Measurements from ENCODE around the gene PRX. TPM values are rescaled to one million over a fixed set of nuclear protein-coding genes. Genes with fewer than 3 reads are reported as not detected.
A peak's percentile ranks its signal among the peaks of the same experiment; 100 is the strongest.

The PRX gene
- total RNA-seq, 2 donors from 2014 or later: 3.3 to 6.4 TPM

DNA sequence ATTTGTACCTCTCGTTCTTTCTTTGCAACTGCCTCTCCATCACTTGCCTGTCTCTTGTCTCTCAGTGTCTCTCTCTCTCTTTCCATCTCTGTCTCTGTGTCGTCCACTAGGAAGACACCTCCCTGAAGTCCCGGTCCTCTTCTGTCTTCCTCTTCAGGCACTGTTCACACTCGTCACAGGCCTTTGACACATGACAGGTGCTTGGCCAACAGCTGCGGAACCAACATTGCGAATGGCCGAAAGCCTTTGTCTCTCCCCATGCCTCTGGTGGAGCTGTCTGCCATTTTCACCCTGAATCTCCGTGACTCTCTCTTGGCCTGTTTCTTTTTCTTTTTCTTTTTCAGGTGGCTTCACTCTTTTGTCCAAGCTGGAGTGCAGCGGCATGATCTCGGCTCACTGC lies 26.0 kb downstream of the PRX start:
- TF ChIP-seq, protein P1, sequence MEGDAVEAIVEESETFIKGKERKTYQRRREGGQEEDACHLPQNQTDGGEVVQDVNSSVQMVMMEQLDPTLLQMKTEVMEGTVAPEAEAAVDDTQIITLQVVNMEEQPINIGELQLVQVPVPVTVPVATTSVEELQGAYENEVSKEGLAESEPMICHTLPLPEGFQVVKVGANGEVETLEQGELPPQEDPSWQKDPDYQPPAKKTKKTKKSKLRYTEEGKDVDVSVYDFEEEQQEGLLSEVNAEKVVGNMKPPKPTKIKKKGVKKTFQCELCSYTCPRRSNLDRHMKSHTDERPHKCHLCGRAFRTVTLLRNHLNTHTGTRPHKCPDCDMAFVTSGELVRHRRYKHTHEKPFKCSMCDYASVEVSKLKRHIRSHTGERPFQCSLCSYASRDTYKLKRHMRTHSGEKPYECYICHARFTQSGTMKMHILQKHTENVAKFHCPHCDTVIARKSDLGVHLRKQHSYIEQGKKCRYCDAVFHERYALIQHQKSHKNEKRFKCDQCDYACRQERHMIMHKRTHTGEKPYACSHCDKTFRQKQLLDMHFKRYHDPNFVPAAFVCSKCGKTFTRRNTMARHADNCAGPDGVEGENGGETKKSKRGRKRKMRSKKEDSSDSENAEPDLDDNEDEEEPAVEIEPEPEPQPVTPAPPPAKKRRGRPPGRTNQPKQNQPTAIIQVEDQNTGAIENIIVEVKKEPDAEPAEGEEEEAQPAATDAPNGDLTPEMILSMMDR (conservative IDR thresholded peaks at IDR 0.05): no peak

DNA sequence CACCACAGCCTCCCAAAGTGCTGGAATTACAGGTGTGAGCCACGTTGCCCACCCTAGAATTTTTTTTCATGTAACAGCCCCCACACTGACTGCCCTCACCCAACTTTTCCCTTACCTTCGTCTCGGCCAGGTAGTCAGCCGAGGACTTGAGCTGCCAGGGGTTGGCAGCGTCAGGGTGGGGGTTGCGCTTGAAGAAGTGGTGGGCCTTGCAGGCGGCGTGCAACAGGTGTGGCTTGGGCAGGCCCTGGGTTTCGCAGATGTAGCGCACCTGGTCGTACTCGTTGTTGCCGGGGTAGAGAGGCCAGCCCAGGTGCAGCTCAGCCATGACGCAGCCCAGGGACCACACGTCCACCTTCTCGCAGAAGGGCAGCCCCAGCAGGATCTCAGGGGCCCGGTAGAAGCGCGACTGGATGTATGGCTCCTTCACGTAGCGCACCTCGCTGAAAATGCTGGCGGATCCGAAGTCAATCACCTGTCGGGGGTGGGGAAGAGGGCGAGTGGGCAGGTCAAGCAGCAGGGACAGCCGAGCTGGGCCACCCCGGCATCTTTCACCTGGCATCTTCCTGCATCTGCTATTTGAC lies 29.4 kb downstream of the PRX start:
- Mint-ChIP-seq H3K4me3 (no peak overlapping the region), H3K27me3 (ENCODE audit: insufficient read depth) (peaks cover 2% of the 10 kb centered on the region), H3K27ac (peak overlapping the region; percentile 30), H3K36me3 (ENCODE audit: low read depth) (peaks cover 7% of the 10 kb centered on the region), H3K9me3 (no peaks in the 10 kb centered on the region), H3K4me1 (peaks cover 2% of the 10 kb centered on the region)
- no peak overlapping the region for H3K4me3 ChIP-seq (ENCODE audit: low read length)
- H3K27me3 ChIP-seq (ENCODE audit: control insufficient read depth, insufficient read depth, low read length, poor library complexity, severe bottlenecking): no peaks in the 10 kb centered on the region
- no peaks in the 10 kb centered on the region for H3K4me1 ChIP-seq (ENCODE audit: control insufficient read depth, insufficient read depth, low read length)
- H3K36me3 ChIP-seq (ENCODE audit: control insufficient read depth, insufficient read depth, low read length): no peaks in the 10 kb centered on the region
- H3K9me3 ChIP-seq (ENCODE audit: control insufficient read depth, low read length): no peaks in the 10 kb centered on the region
- TF ChIP-seq, protein P1 (conservative IDR thresholded peaks at IDR 0.05): no peak
- 92 to 94% methylated on average over 27 to 28 of the region's 28 CpGs for WGBS, 2 experiments (ENCODE audit: insufficient coverage in 1 of 2, insufficient read length in 1 of 2)
- no peak overlapping the region for H3K9ac ChIP-seq (ENCODE audit: extremely low read depth, low read length, poor library complexity, severe bottlenecking)
- DNase-seq: no peak
- H3K27ac ChIP-seq (ENCODE audit: low read depth, low read length): no peak overlapping the region

More for the DNA sequence above, 26.0 kb downstream of the PRX start:
- H3K27me3 Mint-ChIP-seq (ENCODE audit: insufficient read depth): peaks cover 2% of the 10 kb centered on the region
- H3K4me3 ChIP-seq (ENCODE audit: low read length): no peak overlapping the region
- no peak overlapping the region for H3K27ac ChIP-seq (ENCODE audit: low read depth, low read length)
- H3K36me3 Mint-ChIP-seq (ENCODE audit: low read depth): no peaks in the 10 kb centered on the region
- no peak overlapping the region for H3K4me3 Mint-ChIP-seq
- no peak for DNase-seq
- WGBS, 2 experiments (ENCODE audit: insufficient coverage in 1 of 2, insufficient read length in 1 of 2): 88 to 96% methylated on average over 10 of the region's 10 CpGs
- no peaks in the 10 kb centered on the region for H3K4me1 ChIP-seq (ENCODE audit: control insufficient read depth, insufficient read depth, low read length)
- no peak overlapping the region for H3K27ac Mint-ChIP-seq
- peaks cover 4% of the 10 kb centered on the region for H3K4me1 Mint-ChIP-seq
- no peaks in the 10 kb centered on the region for H3K36me3 ChIP-seq (ENCODE audit: control insufficient read depth, insufficient read depth, low read length)
- H3K9ac ChIP-seq (ENCODE audit: extremely low read depth, low read length, poor library complexity, severe bottlenecking): no peak overlapping the region
- no peaks in the 10 kb centered on the region for H3K9me3 Mint-ChIP-seq
- no peaks in the 10 kb centered on the region for H3K27me3 ChIP-seq (ENCODE audit: control insufficient read depth, insufficient read depth, low read length, poor library complexity, severe bottlenecking)
- no peaks in the 10 kb centered on the region for H3K9me3 ChIP-seq (ENCODE audit: control insufficient read depth, low read length)

DNA sequence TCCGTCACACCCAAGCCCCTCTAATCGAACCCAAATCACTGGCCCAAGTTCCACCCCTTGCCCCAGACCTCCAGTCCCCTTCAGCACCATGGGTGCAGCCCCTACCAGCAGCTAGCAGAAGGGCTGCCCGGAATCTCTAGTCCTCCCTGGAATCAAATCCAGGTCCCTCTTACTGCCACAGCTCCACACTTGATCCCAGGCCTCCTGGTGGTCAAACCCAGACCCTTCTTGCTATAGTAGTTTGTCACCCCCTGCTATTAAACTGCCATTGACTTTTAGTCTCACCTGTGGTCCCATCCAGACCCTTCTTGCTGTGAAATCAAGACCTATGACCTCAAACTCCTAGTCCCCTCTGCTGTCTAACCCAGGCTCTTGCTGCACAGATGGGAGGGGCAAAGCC lies 31.9 kb downstream of the PRX start:
- H3K4me1 Mint-ChIP-seq: peaks cover 2% of the 10 kb centered on the region
- H3K4me3 Mint-ChIP-seq: no peak overlapping the region
- peak; percentile 72 for DNase-seq
- Histone ChIP-seq H3K9me3 (ENCODE audit: control insufficient read depth, low read length) (no peaks in the 10 kb centered on the region), H3K27me3 (ENCODE audit: control insufficient read depth, insufficient read depth, low read length, poor library complexity, severe bottlenecking) (no peaks in the 10 kb centered on the region), H3K27ac (ENCODE audit: low read depth, low read length) (no peak overlapping the region), H3K4me3 (ENCODE audit: low read length) (no peak overlapping the region), H3K4me1 (ENCODE audit: control insufficient read depth, insufficient read depth, low read length) (no peaks in the 10 kb centered on the region), H3K9ac (ENCODE audit: extremely low read depth, low read length, poor library complexity, severe bottlenecking) (no peak overlapping the region), H3K36me3 (ENCODE audit: control insufficient read depth, insufficient read depth, low read length) (peaks cover 4% of the 10 kb centered on the region)
- peaks cover 2% of the 10 kb centered on the region for H3K27me3 Mint-ChIP-seq (ENCODE audit: insufficient read depth)
- 82 to 100% methylated on average over 1 to 3 of the region's 3 CpGs for WGBS, 2 experiments (ENCODE audit: insufficient coverage in 1 of 2, insufficient read length in 1 of 2)
- H3K27ac Mint-ChIP-seq: peak overlapping the region; percentile 55
- TF ChIP-seq, protein P1 (conservative IDR thresholded peaks at IDR 0.05): peak; percentile 72
- H3K36me3 Mint-ChIP-seq (ENCODE audit: low read depth): peaks cover 14% of the 10 kb centered on the region
- H3K9me3 Mint-ChIP-seq: no peaks in the 10 kb centered on the region
